Right ventricle myocardium inferior (tissue), 1 donor: ENCODE results near the gene ALG5. TPM values are rescaled to one million over a fixed set of nuclear protein-coding genes. Genes with fewer than 3 reads are reported as not detected.

Experiments used
- ATAC-seq: fragments of 200-7000 bp; cut with Tn5 transposase; one replicate; pipeline ENCODE4 v1.9.1; 2020; ENCODE audit warnings: mild to moderate bottlenecking, moderate library complexity
- DNase-seq: peaks from one replicate; pipeline ENCODE4 v3.0.0; 2021; ENCODE audit errors: missing footprints
- intact Hi-C: fragments of 100-400 bp; cut with DNase I; formaldehyde crosslinking; loops from one replicate; pipeline ENCODE4 v1.11.0; 2022
- total RNA-seq: library from RNA; stranded (reverse); fragmentation: NEBNext Ultra II Directional; extraction: Animal tissue kit (Norgen Biotek cat#: 25700); gene quantifications from one replicate; pipeline ENCODE4 v1.2.1, GENCODE V29; 2021
- donor health status: DM: no; HTN: yes; CAD: no; lungs with severe emphysema.

Gene ALG5
- total RNA-seq, 1 donor from 2014 or later: 10.3 TPM

- ATAC-seq: no peak
- no peak for DNase-seq
- intact Hi-C loops: no loop called here
These were observed 12.5 kb downstream of the ALG5 start for GRCh38 chr13:36986462-36987240.

- DNase-seq: no peak
- no peak for ATAC-seq
- intact Hi-C loops: loop anchor here (2.0 kb wide), 1 partner anchor 122 kb away; no protein-coding TSS in a partner anchor
These were observed 17.9 kb downstream of the ALG5 start for GRCh38 chr13:36981156-36981743.

DNA sequence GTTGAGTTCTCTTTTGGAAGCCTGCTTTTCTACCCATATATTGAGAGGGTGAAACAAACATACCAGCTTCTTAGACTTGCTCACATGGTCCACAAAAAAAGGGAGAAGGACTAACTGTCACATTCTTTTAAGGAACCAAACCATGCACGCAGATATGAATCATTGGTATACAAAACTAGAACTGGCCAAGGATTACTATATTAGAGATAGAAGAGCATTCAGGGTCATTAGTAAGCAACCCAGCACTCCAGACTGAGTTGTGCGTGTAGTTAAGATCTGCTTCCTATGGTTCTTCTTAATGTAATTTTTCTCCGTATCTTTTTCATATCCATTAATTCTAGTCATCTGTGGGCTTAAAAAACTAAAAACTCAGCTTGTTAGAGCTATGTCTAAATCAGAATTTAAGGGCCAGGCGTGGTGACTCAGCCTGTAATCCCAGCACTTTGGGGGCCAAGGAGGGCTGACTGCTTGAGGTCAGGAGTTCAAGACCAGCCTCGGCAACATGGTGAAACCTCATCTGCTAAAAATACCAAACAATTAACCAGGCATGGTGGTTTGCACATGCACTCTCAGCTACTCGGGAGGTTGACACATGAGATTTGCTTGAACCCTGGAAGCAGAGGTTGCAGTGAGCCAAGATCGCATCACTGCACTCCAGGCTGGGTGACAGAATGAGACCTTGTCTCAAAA is 19.6 kb downstream of the ALG5 start:
- intact Hi-C loops: loop anchor here (2.0 kb wide), 1 partner anchor 121 kb away; no protein-coding TSS in a partner anchor
- ATAC-seq (no peak), DNase-seq (no peak)

DNA sequence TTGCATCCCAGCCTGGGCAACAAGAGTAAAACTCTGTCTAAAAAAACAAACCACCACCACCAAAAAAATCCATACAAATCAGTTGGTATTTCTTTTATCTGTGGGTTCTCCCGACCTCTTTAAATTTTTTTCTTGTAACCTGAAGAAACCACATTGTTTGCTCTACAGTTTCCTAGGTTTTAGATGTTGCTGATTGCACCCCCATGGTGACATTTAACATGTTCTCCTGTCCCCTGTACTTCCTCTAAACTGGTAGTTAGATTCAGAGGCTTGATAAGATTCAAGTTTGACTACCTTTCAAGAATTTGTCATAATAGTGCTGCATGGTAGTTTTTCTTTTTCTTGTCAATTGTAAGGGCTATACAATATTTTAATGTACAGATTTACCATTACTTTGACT is 24.0 kb downstream of the ALG5 start:
- intact Hi-C loops: no loop called here
- ATAC-seq (no peak), DNase-seq (no peak)

- ATAC-seq (no peak), DNase-seq (no peak)
- intact Hi-C loops: no loop called here
These were observed 25.4 kb downstream of the ALG5 start for GRCh38 chr13:36973621-36974295.

DNA sequence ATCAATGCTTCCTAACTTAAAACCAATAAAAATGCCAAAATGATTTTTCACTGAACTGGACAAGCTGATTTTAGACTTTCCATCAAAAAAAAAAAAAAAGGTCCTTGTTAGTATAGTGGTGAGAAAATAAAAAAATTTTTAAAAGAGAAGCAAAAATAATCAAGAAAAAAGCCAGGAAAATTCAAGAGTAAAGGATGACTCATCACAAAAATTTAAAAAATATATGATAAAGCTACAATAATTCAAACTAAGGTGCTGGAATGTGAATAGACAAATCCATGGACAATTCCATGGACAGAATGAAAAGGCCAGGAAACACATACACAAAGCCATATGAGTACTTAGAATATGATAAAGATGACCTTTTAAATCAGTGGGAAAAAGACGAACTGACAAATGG is 26.1 kb downstream of the ALG5 start:
- DNase-seq (no peak), ATAC-seq (no peak)
- intact Hi-C loops: no loop called here

DNA sequence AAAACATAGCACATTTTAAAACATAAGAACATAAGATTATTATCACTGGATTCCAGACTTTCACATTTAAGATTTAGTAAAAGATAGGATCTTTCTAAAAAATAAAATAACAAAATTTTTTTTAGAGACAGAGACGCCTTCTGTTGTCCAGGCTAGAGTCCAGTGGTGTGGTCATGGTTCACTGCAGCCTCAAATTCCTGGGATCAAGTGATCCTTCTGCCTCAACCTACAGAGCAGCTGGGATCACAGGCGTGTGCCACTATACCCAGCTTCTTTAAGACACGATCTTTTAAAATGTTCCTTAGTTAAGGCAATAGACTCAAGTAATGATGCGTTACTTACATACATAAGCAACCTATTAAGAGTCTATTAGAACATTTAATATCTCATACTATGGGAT is 32.7 kb downstream of the ALG5 start:
- DNase-seq: no peak
- intact Hi-C loops: no loop called here
- no peak for ATAC-seq

DNA sequence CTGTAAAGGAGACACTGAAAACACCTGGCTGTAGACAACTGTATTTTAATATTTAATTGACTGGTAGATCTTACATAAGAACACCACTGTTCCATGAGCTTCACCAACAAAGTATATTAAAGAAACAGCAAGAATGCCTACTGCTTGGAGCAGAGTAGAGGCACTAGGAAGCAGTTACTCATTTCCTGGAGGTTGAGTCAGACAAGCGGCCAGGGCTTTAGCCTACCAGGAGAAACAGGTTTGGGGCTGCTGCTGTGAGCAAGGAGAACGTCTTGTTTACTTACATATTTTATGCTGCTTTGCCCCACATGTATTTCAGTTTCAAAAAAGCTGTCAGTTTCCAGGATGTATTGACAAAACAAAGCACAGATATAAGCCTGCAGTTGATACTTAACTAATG is 33.4 kb downstream of the ALG5 start:
- ATAC-seq: no peak
- DNase-seq: no peak
- intact Hi-C loops: no loop called here

DNA sequence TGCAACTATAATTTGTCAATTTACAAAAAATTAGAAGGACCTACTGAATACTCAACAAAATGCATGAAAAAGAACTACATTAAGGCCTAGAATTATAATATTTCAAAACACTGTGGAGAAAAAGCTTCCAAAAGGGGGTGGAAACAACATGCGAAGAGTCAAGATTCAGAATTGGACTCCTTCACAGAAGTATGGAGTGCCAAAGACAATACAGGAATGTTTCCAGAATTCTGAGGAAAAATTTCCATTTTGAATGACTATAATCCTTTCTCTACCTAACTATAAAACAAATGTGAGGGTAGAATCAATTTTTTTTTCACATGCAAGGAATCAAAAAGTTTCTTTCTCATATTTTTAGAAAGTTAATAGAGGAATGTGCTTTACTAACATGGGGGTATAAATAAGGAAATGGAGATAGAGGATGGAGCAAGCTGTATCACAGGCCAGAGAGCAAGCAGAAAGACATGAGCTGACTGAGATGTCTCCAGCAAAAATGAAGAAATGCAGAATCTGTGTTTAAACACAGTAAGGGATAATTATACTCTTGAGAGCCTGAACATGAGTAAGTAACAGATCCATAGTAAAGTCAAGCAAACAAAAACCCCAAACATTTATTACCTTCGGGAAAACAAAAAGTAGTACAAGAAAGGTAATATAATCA is 39.6 kb downstream of the ALG5 start:
- no peak for DNase-seq
- no peak for ATAC-seq
- intact Hi-C loops: no loop called here

DNA sequence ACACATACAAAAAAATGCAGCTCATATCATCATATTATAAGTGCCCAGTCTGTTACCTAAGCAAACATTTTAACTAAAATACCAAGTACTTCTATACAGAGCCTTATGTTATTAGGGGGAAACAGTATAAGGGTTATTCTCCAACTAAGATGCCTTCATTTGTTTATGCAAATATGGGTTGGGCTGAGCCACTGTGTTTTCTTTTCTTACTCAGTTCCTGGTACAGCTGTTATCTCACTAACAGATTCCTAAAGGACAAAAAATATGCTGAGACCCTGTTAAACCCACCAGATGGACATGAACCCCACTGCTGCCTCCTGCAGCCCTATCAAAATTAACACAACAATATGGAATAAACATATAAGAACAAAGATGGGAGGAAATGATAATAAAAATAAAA is 44.6 kb downstream of the ALG5 start:
- DNase-seq (no peak), ATAC-seq (no peak)
- intact Hi-C loops: no loop called here

- ATAC-seq (no peak), DNase-seq (no peak)
- intact Hi-C loops: no loop called here
These were observed 48.2 kb downstream of the ALG5 start for GRCh38 chr13:36950920-36951319.

GRCh38 chr13:36950330-36950729 is 48.8 kb downstream of the ALG5 start:
- no peak for ATAC-seq
- intact Hi-C loops: no loop called here
- DNase-seq: no peak

- ATAC-seq (no peak), DNase-seq (no peak)
- intact Hi-C loops: no loop called here
These were observed 54.1 kb downstream of the ALG5 start for GRCh38 chr13:36945078-36945477.

DNA sequence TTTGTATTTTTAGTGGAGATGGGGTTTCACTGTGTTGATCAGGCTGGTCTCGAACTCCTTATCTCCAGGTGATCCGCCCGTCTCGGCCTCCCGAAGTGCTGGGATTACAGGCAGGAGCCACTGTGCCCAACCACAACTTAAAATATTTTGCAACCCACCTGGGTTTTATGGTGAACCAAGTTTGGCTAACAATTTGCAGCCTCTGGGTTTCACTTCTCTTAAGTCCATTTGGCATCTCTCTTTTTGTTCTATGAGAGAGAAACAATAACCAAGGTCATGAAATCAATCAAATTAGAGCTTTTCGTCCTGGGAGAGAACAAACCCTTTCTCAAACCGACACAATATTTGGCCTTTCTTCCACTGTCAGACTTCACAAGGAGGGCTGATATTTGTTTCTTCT is 73.5 kb downstream of the ALG5 start:
- intact Hi-C loops: no loop called here
- ATAC-seq: no peak
- DNase-seq: no peak

GRCh38 chr13:36924001-36924400 is 75.1 kb downstream of the ALG5 start:
- DNase-seq (no peak), ATAC-seq (no peak)
- intact Hi-C loops: no loop called here

DNA sequence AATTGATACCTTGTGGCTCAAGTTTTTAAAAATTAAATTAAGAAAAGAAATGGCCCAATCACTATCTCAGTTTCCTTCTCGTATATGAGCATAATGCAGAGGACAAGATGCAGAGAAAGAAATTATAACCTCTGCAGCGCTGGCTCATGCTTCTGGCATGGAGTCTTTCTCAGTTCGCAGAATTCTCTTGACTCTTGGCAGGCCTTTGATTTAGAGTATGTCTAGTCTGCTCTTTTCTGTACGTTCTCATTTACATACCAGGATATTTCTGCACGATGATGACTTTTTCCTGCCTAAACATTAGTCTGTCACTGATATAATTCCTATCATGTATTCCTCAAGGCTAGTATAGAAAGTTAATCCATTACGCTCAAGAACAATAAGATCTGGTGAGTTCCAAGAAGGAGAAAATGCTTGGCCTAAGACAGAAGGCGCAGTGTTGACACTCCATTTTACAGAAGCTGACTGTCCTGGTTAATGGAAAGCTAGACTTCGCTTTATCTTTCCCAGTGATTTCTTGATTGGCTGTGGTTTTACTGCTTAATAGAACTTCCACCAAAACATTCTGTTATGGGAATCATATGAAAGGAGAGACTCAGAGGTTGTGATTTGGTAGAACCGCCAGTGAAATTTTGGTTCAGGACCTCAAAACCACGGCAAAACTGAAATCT is 77.4 kb downstream of the ALG5 start:
- intact Hi-C loops: no loop called here
- ATAC-seq: no peak

GRCh38 chr13:36920616-36921185 is 78.4 kb downstream of the ALG5 start:
- ATAC-seq (no peak), DNase-seq (no peak)
- intact Hi-C loops: no loop called here

More for the DNA sequence above, 77.4 kb downstream of the ALG5 start:
- no peak for DNase-seq
